ENCODE data around the gene DAZAP1.

The DAZAP1 gene

GRCh38 chr19:1469255-1470054 is 62.1 kb downstream of the DAZAP1 start:
- no peak for DNase-seq (ENCODE audit: extremely low read depth, low read depth)

GRCh38 chr19:1470055-1470304 is 62.6 kb downstream of the DAZAP1 start:
- DNase-seq (ENCODE audit: extremely low read depth, low read depth) = no peak
- TF ChIP-seq CTCF (IDR thresholded peaks at IDR 0.05; ENCODE audit: low read depth, low read length) = no peak

More at GRCh38 chr19:1469255-1470054, 62.1 kb downstream of the DAZAP1 start:
- no peak for TF ChIP-seq CTCF (IDR thresholded peaks at IDR 0.05; ENCODE audit: low read depth, low read length)

- DNase-seq (ENCODE audit: extremely low read depth, low read depth) = no peak
- TF ChIP-seq CTCF (IDR thresholded peaks at IDR 0.05; ENCODE audit: low read depth, low read length) = no peak
These were observed 63.1 kb downstream of the DAZAP1 start for GRCh38 chr19:1470305-1471009.

GRCh38 chr19:1471010-1471514 is 63.7 kb downstream of the DAZAP1 start:
- no peak for TF ChIP-seq CTCF (IDR thresholded peaks at IDR 0.05; ENCODE audit: low read depth, low read length)
- DNase-seq (ENCODE audit: extremely low read depth, low read depth) = no peak

GRCh38 chr19:1471515-1472160 is 64.3 kb downstream of the DAZAP1 start:
- no peak for DNase-seq (ENCODE audit: extremely low read depth, low read depth)
- peak; percentile 6 for TF ChIP-seq CTCF (IDR thresholded peaks at IDR 0.05; ENCODE audit: low read depth, low read length)

GRCh38 chr19:1472231-1473084 is 65.1 kb downstream of the DAZAP1 start:
- DNase-seq (ENCODE audit: extremely low read depth, low read depth) = no peak
- TF ChIP-seq CTCF (IDR thresholded peaks at IDR 0.05; ENCODE audit: low read depth, low read length) = no peak

Data from AG09319 (cell line).